T-helper 1 cell (primary cell): ENCODE data around the gene CNNM4.

ENCODE experiments used
- DNase-seq, 5 donors: peaks; one replicate each; pipeline ENCODE4 v3.0.0-alpha.2; 2012 to 2020

Gene CNNM4

DNA sequence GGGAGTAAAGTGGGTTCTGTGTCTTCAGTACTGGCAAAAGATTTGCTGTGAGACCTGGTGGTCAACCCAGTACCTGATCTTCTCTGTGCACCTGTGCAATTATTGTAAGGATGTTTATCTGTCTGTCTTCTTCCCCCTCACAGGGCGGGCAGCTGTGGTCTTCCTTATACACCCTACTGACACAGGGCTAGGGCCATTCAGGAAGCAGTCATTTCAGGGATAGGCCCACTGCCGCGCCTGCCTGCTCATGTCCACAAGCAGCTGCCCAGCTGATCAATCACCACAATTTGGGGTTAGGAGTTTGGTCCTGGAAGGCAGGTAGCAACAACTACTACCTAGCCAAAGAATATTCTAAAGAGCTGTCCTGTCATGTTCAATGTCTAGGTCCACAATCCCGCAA is 1.2 kb upstream of the CNNM4 start:
- DNase-seq = no peak

DNA sequence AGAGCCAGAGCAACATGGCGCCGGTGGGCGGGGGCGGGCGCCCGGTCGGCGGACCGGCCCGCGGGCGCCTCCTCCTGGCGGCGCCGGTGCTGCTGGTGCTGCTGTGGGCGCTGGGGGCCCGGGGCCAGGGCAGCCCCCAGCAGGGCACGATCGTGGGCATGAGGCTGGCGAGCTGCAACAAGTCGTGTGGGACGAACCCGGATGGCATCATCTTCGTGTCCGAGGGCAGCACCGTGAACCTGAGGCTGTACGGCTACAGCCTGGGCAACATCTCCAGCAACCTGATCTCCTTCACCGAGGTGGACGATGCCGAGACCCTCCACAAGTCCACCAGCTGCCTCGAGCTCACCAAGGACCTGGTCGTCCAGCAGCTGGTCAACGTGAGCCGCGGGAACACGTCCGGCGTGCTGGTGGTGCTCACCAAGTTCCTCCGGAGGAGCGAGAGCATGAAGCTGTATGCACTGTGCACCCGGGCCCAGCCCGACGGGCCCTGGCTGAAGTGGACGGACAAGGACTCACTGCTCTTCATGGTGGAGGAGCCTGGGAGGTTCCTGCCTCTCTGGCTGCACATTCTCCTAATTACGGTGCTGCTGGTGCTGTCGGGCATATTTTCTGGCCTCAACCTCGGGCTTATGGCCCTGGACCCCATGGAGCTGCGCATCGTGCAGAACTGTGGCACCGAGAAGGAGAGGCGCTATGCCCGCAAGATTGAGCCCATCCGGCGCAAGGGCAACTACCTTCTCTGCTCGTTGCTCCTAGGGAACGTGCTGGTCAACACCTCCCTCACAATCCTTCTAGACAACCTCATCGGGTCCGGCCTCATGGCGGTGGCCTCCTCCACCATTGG is 507 bp downstream of the CNNM4 start:
- no peak for DNase-seq

DNA sequence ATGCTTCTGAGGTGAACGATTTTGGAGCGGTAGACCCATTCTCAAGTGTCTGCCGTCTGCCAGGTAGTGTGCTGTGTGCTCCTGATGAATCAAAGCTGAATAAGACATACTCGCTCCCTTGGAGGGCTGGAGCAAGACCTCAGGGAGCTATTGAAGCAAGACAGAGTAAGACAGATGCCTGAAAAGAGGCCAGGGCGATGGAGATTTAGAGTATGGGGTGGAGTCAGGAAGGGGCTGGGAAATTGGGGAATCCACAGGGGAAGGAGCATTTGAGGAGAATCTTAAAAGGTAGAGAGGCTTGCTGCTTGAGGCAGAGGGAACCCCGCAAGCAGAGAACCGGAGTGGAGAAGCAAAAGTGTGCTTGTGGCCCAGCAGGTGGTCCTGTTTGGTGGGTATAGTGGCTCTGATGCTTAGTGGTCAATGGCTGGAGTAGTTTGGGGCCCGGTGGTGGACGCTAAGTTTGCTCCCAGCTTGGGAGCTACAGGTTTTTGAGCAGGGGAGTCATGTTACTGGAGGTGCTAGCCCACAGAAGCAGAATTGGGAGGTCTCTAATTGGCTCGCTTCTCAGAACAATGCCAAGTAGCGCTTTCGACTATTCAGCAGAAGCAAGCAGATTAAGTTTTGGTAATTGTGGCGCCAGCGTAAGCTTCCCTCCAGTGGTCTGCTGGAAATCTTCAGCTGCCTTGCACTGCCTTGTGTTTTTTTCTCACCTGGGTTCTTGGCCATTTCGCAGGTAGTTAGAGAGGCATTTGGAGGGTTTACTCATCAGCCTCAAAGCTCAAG is 2.0 kb downstream of the CNNM4 start:
- no peak for DNase-seq

DNA sequence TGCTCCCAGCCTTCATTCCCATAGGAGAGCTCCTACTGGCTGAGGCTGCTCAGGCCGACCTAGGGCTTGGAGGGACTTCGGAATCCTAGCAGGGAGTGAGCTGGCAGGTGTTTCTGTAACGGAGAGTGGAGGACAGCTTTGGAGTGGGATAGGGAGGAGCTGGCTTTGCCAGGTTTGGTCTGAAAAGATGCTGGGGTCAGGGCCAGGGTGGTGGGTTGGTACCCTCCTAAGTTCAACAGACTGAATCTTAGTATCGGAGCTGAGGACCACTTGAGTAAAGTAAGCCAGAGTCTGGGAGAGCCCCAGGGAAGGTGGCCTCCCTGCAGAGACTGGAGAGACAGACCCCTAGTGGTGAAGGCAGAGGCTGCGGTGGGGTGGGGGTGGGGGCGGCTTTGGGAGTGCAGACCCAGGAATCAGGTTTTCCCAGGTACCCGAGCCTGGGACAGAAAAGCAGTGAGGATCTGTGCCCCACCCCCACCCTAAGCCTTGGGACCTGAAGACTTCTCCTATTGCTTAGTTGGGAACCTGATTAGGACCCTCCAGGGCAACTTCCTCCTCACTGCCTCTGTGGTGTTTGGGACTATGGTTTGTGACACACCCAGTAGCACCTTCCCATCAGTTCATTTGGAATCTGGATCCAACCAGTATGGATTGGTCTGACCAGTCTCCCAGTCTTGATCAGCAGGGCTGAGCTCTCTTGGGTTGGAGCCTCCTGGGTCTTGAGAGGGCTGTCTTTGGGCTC is 3.0 kb downstream of the CNNM4 start:
- no peak for DNase-seq

DNA sequence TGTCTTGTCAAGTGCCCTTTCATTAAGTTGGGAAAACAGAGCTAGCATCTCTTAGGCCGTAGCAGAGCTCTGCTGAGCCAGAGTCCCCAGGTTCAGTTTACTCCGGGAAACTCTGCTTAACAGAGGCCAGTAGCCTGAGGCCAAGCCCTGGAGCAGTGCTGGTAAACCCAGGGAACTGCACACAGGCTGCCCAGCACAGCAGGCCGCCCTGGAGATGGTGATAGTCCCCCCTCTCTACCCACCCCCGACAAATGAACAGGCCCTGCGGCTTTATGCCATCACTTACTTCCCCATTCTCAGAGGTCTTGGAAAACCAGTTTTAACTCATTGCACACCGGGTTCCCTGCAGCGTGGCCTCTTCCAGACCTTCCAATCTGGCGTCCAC is 3.5 kb downstream of the CNNM4 start:
- DNase-seq = no peak

DNA sequence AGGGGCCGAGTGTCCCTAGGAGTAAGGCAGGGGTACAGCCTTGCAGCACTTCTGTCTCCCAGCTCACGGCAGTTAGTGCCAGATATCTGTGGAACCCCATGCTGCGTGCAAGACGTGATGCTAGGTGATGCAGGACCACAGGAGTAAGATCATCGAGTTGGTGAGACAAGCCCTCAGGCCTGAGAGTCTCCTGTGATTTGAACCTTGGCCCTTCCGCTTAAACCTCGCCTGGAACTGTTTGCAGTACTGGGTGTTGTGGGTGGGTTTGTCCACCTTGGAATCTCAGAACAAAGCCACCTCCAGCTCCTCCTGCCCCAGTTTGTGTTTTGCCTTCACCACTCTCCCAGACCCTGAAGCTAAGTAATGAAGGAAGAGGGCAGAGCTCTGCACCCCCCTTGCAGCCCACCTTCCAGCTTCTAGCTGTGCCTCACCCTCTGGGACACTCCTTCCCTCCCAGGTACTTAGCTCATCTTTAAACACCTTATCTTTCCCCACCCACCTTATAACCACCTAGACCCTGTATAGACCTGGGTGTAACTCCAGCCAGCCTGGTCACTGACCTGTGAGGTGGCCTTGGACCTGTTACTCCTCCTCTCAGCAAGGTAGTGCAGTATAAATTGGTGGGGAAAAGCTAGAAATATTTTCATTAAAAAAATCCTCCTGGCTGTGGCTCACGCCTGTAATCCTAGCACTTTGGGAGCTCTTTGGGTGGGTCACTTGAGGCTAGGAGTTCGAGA is 6.6 kb downstream of the CNNM4 start:
- no peak for DNase-seq

DNA sequence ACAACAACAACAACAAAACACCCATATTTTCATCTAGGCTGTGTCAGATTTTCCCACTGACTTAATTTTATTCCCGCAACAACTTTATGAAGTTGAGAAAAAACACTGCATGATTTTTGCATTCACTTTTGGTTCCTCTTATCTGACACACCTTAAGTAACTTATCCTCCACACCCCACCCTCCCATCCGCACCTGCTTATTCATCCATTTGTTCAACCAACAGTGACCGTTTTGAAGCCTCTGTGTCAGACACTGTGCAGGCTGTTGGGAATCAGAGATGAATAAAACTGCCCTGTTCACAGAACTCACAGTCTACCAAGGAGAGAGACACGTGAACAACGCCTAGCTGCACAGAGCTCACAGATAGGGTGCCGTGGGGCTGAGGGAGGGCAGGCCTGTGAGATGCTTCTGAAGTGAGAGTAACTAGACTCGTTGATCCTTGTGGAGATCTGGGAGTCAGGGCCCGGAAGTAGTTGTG is 7.4 kb downstream of the CNNM4 start:
- no peak for DNase-seq

DNA sequence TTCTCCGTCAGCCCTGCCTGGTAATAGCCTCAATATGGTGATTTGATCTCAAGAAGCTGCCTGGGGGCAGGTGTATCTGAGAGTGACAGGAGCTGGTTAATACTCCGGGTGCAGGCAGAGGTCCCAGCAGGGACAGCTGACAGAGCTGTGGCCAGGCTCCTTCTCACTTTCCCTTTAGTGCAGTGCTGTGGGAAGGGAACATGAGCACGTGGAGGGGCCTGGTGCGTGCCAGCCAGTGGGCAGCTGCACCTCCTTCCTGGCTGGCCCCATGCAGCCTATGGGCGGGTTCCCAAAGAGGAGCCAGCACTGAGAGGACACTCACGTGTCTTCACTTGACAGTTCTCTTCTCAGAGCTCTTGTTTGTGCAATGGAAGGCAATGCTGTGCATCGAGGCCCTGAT is 9.1 kb downstream of the CNNM4 start:
- DNase-seq = no peak

DNA sequence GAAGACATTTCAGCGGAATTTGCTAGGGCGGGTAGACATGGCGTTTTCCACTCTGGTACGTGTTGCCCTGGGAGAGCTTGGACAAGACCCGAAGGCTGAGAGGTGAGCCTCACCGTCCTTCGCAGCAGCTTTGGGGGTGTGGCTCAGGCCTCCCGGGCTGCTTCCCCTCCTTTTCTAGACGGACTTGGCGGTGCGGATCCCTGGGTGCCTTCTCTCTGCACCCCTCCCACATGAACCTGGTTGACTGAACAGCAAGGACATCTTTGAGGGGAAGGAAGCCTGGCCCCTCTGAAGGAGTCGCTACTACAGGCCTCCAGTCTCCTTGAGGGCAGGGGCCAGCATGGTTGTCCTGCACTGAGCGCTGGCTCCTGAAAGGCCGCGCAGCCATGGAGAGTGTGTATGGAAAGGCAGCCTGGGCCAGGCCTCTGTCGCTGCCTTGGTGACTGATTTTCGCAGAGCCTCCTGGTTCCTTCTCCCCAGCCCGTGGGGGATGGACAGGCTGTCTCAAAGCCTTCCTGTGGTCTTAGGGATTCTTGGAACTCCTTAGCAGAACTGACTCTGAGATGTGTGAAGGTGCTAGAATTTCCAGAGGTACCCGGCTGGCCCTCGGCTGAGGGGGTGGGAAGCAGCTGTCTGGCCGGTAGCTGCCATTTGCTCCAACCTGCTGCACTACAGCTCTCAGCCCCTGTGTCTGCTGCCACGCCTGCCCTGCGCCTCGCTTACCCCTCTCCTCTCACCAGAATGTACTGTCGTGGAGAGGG is 9.9 kb downstream of the CNNM4 start:
- no peak for DNase-seq

DNA sequence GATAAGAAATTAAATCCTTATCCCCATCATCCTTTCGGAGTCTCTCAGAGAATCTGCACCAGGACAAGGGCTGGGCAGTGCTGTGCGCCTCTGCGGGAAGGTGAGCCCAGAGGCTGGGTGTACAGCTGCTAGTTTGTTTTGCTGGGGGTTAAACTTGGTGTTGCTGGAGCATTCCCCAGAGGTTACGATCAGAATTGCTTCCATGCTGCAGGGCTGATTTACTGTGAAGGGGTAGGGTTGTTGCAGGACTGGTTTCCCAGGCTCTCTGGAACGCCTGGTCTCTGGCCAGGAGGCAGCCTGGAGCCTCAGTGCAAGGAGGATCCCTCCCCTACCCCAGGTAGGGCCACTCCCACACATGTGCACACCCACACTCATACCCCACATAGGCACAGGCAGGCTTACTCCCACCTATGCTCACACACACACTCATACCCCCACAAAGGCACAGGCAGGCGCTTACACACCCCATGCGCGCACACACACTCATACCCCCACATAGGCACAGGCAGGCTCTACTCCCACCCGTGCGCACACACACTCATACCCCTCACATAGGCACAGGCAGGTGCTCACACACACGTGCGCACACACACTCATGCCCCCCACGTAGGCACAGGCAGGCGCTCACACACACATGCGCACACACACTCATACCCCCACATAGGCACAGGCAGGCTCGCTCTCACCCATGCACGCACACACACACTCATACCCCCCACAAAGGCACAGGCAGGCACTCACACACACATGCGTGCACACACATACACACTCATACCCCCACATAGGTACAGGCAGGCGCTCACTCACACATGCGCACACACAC is 11.3 kb downstream of the CNNM4 start:
- DNase-seq = no peak

DNA sequence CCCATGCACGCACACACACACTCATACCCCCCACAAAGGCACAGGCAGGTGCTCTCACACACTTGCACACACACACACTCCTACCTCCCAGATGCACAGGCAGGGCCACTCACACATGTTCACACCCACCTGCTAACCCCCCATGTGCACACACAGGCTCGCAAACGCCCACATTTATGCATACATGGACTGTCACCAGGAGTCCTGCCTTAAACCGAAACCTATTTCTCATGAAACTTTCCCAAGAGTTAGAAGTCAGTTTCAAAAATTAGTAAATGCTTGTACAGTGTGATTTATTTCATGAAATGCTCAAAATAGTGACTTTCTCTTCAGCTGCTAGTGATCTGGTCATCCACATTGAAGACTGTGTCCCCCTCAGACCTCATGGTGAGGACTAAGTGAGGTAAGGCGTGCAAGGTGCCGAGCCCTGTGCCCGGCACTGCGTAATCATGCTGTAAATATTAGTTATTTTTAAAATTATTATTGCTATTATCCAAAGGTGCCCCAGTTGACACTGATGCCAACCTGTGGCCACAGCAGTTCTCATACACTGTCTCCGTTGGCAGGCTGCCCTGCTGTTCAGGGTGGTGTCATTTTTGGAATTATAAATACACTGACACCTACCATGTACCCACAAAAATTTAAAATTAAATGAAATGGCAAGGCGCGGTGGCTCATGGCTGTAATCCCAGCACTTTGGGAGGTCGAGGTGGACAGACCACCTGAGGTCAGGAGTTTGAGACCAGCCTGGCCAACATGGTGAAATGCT is 12.4 kb downstream of the CNNM4 start:
- DNase-seq = no peak

DNA sequence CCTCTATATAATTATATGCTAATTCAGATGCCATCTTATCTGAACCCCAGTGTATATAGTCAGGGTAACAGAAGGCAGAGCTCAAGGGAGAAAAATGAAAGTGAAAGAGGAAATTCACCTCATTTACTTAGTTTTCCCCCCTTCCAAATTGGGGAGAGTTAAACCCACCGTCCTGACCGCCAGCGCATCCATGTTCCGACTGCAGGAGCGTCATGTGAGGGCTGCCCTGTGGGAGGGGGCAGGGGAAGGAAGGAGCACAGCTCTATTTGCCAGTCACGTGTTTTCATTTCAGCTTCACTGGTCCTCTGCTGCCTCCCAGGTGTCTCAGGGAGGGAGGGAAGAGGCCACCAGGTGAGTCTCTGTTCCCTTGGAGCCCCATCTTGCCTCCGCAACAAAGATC is 13.2 kb downstream of the CNNM4 start:
- peak in 4 of 5 donors; percentile 35 to 43 (median 40) for DNase-seq

DNA sequence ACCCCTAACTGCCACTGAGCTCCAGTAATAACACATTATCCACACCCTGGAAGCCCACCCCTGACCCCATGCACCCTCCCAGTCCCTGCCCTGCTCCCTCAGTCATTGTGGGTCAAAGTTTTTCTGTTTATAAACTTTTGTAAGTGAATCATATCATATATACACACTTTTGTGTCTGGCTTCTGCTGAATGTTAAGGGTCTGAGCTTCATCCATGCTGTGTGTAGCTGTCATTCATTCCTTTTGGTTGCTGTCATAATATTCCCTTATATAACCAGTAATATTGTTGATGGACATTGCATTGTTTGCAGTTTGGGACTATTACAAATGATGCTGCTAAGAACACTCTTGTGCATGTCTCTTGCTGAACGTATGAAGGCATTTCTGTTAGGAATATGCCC is 14.5 kb downstream of the CNNM4 start:
- DNase-seq = no peak

DNA sequence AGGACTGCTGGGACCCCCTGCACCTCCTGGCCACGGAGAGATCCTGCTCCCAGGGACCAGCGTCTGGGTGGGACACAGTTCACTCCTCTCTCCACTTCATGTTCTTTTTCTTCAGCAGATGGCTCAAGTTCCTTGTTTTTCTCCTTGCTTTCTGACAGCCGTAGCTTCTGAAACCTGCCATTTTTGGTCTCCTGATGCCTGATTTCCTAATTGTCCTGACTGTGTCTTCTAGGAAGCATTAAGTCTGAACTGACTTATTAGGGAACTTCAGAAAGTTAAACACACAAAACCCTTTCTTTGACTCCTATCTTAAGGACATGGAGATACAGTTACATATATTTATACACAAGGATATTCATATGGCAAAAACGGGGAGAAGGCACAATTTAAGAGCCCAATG is 22.7 kb downstream of the CNNM4 start:
- DNase-seq = no peak

DNA sequence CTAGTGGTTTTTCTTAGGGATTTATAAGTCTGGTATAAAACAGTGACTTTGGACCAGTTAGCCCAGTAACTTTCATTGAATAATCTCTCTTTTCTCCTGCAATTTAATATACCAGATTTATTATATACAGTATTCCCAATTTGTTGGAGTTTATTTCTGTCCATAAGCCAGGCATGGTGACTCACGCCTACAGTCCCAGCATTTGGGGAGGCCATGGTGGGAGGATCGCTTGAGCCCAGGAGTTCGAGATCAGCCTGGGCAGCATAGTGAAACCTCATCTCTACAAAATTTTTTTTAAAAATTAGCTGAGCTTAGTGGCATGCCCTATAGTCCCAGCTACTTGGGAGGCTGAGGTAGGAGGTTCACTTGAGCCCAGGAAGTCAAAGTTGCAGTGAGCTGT is 26.7 kb downstream of the CNNM4 start:
- DNase-seq = no peak

DNA sequence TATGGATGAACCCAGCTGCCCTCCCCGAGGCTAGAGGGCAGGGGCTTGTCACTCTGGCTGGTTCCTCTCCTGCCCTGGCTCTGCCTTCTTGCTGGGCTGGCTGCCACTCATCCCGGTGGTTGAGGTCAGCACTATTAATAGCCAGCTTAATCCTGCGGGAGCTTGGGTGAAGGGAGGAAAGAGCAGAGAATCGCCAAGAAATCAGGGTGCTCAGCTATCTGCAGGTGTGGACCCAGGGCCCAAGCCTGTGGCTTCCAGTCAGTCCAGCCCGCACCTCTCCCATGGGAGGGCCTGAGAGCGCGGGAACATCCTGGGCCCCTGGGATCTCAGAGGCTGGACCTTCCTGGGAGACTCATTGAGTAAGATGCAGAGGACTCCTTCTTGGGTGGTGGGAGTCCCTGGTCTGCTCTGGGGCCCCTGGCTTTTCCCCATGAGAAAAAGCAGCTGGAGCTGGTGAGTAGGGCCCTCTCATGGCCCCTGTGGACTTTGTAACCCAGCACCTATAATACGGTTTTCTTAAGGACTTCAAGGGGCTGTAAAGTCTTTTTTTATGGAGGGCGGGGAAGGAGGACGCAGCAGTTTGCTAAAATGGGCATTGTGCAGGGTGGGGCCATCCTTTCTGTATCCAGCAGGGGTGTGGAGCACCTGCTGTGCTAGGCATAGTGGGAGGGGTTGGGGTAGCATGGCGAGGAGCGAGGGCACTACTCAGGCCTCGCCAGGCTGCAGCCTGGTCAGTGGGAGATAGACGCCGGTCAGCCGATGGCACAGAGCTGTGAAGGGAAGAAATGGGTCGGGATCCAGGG is 27.9 kb downstream of the CNNM4 start:
- DNase-seq = no peak

DNA sequence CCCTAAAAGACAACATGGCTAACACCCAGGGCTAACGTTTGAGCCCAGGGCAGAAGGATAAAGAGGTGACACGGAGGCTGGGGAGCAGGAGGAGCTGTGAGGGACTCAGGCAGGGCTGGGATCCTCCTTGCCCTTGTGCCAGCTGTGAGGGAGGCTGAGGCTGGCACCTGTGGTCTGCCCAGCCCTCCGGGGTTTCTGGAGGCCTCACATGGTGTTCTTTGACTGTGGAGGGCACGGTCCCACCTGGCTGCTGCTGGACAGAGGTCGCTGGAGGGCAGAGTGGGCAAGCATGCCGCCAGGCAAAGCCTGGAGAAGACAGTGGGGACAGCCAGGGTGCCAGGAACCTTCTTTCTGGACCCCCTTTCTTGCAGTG is 28.5 kb downstream of the CNNM4 start:
- no peak for DNase-seq

DNA sequence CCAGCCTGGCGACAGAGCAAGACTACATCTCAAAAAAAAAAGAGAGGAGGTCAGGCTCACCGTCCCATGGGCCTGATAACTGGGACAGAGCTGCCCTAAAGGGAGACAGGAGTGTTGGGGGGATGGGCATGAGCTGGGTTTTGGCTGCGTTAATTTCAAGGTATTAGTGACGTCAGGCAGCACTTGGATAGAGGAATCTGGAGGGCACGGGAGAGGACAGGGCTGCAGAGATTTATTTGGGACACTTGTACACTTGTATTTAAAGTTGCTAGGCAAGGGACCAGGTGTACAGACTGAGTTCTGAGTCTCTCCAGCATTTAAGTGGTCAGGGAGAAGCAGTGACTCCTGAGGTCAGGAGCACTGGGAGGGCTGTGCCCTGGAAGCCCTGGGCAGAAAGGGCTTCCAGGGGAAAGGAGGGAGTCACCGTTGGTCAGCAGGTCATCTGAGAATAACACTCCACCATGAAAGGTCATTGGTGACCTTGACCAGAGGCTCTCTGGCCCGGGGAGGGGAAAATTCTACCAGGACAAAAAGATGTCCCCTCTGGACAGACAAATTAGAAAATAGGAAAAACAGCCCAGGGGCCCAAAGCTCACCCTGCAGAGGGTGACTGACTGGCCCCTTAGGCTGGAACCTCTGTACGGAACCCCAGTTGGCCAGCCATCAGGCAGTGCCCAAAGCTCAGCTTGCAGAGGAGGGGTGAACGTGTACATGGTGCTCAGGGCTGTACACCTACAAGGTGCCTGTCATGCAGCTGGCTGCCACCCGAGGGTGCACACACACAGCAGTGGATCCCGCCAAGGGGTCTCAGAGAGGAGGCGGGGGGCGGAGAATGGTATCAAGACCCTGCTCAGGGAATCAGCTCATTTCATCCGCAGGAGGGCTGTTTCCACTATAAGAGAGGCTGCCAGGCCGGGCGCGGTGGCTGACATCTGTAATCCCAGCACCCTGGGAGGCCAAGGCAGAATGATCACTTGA is 32.4 kb downstream of the CNNM4 start:
- DNase-seq = no peak
